Liver (tissue), 9 donors: ENCODE data around the gene UFC1. TPM values are rescaled to one million over a fixed set of nuclear protein-coding genes. Genes with fewer than 3 reads are reported as not detected.
"Not testable (repeated sequence)": the region's sequence is repeated elsewhere in the genome, so short reads cannot be mapped to it uniquely, and the experiment has no call there.

ENCODE experiments used
- DNase-seq: peaks from one replicate; pipeline ENCODE4 v3.0.0-alpha.2; 2017; ENCODE audit warnings: low spot score
- H3K27ac ChIP-seq, 2 donors: one replicate each; pipeline ENCODE4 v1.7.0; 2013; ENCODE audit warnings: inconsistent platforms in 2 of 2, low read length in 2 of 2, control low read depth in 1 of 2, low read depth in 1 of 2, mild to moderate bottlenecking in 1 of 2
- H3K27me3 ChIP-seq, 4 donors: one replicate each; pipeline versions ENCODE4 v1.6.1 to v1.7.0; 2013; ENCODE audit warnings: low read length in 3 of 4, inconsistent platforms in 1 of 4, mild to moderate bottlenecking in 1 of 4, moderate library complexity in 1 of 4; ENCODE audit not compliant: control insufficient read depth in 4 of 4, insufficient read depth in 4 of 4
- H3K36me3 ChIP-seq, 4 donors: one replicate each; pipeline versions ENCODE4 v1.6.1 to v1.7.0; 2013; ENCODE audit warnings: low read length in 3 of 4, mild to moderate bottlenecking in 3 of 4, low read depth in 1 of 4, moderate library complexity in 1 of 4; ENCODE audit not compliant: control insufficient read depth in 4 of 4, insufficient read depth in 3 of 4
- H3K4me1 ChIP-seq, 4 donors: one replicate each; pipeline versions ENCODE4 v1.6.1 to v1.7.0; 2013; ENCODE audit warnings: low read length in 3 of 4, mild to moderate bottlenecking in 3 of 4, moderate library complexity in 1 of 4; ENCODE audit not compliant: control insufficient read depth in 4 of 4, insufficient read depth in 4 of 4
- H3K4me3 ChIP-seq, 3 donors: one replicate each; pipeline versions ENCODE4 v1.6.1 to v1.7.0; 2013; ENCODE audit warnings: low read length in 3 of 3, control low read depth in 1 of 3, low read depth in 1 of 3, mild to moderate bottlenecking in 1 of 3
- H3K9ac ChIP-seq, 2 donors: one replicate each; pipeline ENCODE4 v1.7.0; 2013; ENCODE audit warnings: low read length in 2 of 2, mild to moderate bottlenecking in 2 of 2, moderate library complexity in 2 of 2, control low read depth in 1 of 2, low read depth in 1 of 2
- H3K9me3 ChIP-seq, 4 donors: one replicate each; pipeline versions ENCODE4 v1.6.1 to v1.7.0; 2013; ENCODE audit warnings: low read length in 3 of 4; ENCODE audit not compliant: control insufficient read depth in 4 of 4
- EGR1 ChIP-seq, 2 donors: IDR thresholded peaks; 2 replicates each; pipeline ENCODE4 v1.6.1; 2016 to 2018; ENCODE audit warnings: antibody characterized with exemption in 2 of 2, low read depth in 2 of 2
- FOXA1 ChIP-seq: IDR thresholded peaks from 2 replicates; pipeline ENCODE4 v1.6.1; 2016; ENCODE audit warnings: antibody characterized with exemption
- FOXA2 ChIP-seq: IDR thresholded peaks from 2 replicates; pipeline ENCODE4 v1.6.1; 2016; ENCODE audit warnings: antibody characterized with exemption
- GABPA ChIP-seq, 2 donors: IDR thresholded peaks in 1 of 2; conservative IDR thresholded peaks in 1 of 2; 2 replicates each; pipeline ENCODE4 v1.6.1; 2016; ENCODE audit warnings: antibody characterized with exemption in 2 of 2, mild to moderate bottlenecking in 1 of 2, moderate library complexity in 1 of 2
- HNF4A ChIP-seq, 2 donors: conservative IDR thresholded peaks; 2 replicates each; pipeline ENCODE4 v1.6.1; 2016; ENCODE audit warnings: antibody characterized with exemption in 2 of 2, mild to moderate bottlenecking in 2 of 2
- HNF4G ChIP-seq: IDR thresholded peaks from 2 replicates; pipeline ENCODE4 v1.6.1; 2016; ENCODE audit warnings: antibody characterized with exemption
- NR2F2 ChIP-seq: IDR thresholded peaks from 2 replicates; pipeline ENCODE4 v1.6.1; 2016; ENCODE audit warnings: antibody characterized with exemption
- RAD21 ChIP-seq, 2 donors: IDR thresholded peaks; 2 replicates each; pipeline ENCODE4 v1.6.1; 2016; ENCODE audit warnings: antibody characterized with exemption in 2 of 2, mild to moderate bottlenecking in 2 of 2
- RXRA ChIP-seq, 2 donors: IDR thresholded peaks; 2 replicates each; pipeline ENCODE4 v1.6.1; 2017 to 2018; ENCODE audit warnings: antibody characterized with exemption in 2 of 2, mild to moderate bottlenecking in 1 of 2
- SP1 ChIP-seq: IDR thresholded peaks from 2 replicates; pipeline ENCODE4 v1.6.1; 2018; ENCODE audit warnings: antibody characterized with exemption, mild to moderate bottlenecking
- TAF1 ChIP-seq: conservative IDR thresholded peaks from 2 replicates; pipeline ENCODE4 v1.6.1; 2016; ENCODE audit warnings: antibody characterized with exemption, mild to moderate bottlenecking
- YY1 ChIP-seq: IDR thresholded peaks from 2 replicates; pipeline ENCODE4 v1.6.1; 2016; ENCODE audit warnings: antibody characterized with exemption, mild to moderate bottlenecking
- WGBS: extraction: QIAGEN DNeasy Blood & Tissue Kit; methylation state at CpG from one replicate; pipeline ENCODE4 v1.1.7; 2013; 5-methylcytosine and 5-hydroxymethylcytosine counted together
- polyA plus RNA-seq, 2 donors: library from polyadenylated mRNA; stranded (reverse) in 1 of 2; unstranded in 1 of 2; fragments of 200-250 nt in 1 of 2; fragments of >200 nt in 1 of 2; fragmentation: Nextera tagmentation in 1 of 2; extraction: Ambion mirVana in 1 of 2; gene quantifications; one replicate each; pipeline versions ENCODE4 v1.2.1 to v1.2.3, GENCODE V29; 2013 to 2015
- total RNA-seq, 2 donors: library from RNA; depleted of rRNA; stranded (reverse); fragments of >200 nt; gene quantifications; one replicate each; pipeline ENCODE4 v1.2.3, GENCODE V29; 2014
- TF ChIP-seq, protein P1 (sequence below): fragments of 150-350 bp; IDR thresholded peaks from 2 replicates; pipeline ENCODE4 v1.5.1; 2017; ENCODE audit warnings: improper control_type of control experiment, low read depth, low read length; ENCODE audit not compliant: missing input control
- TF ChIP-seq, protein P2 (sequence below): IDR thresholded peaks from 2 replicates; pipeline ENCODE4 v1.6.1; 2016; ENCODE audit warnings: antibody characterized with exemption
- TF ChIP-seq, protein P3 (sequence below): IDR thresholded peaks from 2 replicates; pipeline ENCODE4 v1.6.1; 2016; ENCODE audit warnings: antibody characterized with exemption, mild to moderate bottlenecking
- TF ChIP-seq, protein P4 (sequence below): IDR thresholded peaks from 2 replicates; pipeline ENCODE4 v1.6.1; 2016; ENCODE audit warnings: antibody characterized with exemption
- TF ChIP-seq, protein P5 (sequence below): IDR thresholded peaks from 2 replicates; pipeline ENCODE4 v1.6.1; 2016; ENCODE audit warnings: antibody characterized with exemption
- donor health status: healthy.
- donor health status: healthy.
- donor health status: healthy.
- donor health status: healthy.
- donor health status: healthy.

UFC1 gene
- total and polyA plus RNA-seq, 4 donors: 34.2 to 47.5 (median 43.3) TPM

DNA sequence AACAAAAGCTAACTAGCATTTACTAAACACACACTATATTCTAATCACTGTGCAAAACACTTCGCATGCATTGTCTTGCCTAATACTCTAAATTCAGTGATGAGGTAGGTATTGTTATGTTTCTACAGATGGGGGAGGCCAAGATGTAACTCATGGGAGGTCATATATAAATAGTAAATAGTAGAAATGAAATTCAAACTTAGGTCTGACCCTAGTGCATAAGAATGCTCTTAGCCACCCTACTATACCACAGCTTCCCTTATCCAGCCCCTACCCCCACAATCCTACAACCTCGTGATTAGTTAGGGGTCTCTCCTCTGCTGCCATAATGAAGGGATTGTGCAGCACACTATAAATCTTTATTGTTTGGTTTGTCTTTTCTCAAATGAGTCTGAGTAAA lies 39.2 kb upstream of the UFC1 start (continued):
- TF ChIP-seq, protein P1, sequence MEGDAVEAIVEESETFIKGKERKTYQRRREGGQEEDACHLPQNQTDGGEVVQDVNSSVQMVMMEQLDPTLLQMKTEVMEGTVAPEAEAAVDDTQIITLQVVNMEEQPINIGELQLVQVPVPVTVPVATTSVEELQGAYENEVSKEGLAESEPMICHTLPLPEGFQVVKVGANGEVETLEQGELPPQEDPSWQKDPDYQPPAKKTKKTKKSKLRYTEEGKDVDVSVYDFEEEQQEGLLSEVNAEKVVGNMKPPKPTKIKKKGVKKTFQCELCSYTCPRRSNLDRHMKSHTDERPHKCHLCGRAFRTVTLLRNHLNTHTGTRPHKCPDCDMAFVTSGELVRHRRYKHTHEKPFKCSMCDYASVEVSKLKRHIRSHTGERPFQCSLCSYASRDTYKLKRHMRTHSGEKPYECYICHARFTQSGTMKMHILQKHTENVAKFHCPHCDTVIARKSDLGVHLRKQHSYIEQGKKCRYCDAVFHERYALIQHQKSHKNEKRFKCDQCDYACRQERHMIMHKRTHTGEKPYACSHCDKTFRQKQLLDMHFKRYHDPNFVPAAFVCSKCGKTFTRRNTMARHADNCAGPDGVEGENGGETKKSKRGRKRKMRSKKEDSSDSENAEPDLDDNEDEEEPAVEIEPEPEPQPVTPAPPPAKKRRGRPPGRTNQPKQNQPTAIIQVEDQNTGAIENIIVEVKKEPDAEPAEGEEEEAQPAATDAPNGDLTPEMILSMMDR: no peak

DNA sequence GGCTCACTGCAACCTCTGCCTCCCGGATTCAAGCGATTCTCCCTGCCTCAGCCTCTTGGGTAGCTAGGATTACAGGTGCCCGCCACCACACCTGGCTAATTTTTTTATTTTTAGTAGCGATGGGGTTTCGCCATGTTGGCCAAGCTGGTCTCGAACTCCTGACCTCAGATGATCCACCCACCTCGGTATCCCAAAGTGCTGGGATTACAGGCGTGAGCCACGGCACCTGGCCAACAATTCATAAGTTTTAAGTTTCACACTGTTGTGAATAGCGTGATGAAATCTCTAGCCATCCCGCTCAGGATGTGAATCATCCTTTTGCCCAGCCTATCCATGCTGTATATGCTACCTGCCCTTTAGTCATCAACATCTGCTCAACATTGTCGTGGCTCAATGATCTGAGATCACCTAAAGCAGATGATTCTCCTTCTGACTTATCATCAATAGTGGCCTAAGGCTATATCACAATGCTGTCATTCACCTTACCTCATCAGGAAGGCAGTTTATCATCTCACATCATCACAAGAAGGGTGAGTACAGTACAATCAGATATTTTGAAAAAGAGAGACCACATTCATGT lies 38.6 kb upstream of the UFC1 start:
- TF ChIP-seq, protein P2, sequence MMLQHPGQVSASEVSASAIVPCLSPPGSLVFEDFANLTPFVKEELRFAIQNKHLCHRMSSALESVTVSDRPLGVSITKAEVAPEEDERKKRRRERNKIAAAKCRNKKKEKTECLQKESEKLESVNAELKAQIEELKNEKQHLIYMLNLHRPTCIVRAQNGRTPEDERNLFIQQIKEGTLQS: no peak
- no peak for TF ChIP-seq FOXA2
- TF ChIP-seq SP1: no peak
- TF ChIP-seq, protein P3, sequence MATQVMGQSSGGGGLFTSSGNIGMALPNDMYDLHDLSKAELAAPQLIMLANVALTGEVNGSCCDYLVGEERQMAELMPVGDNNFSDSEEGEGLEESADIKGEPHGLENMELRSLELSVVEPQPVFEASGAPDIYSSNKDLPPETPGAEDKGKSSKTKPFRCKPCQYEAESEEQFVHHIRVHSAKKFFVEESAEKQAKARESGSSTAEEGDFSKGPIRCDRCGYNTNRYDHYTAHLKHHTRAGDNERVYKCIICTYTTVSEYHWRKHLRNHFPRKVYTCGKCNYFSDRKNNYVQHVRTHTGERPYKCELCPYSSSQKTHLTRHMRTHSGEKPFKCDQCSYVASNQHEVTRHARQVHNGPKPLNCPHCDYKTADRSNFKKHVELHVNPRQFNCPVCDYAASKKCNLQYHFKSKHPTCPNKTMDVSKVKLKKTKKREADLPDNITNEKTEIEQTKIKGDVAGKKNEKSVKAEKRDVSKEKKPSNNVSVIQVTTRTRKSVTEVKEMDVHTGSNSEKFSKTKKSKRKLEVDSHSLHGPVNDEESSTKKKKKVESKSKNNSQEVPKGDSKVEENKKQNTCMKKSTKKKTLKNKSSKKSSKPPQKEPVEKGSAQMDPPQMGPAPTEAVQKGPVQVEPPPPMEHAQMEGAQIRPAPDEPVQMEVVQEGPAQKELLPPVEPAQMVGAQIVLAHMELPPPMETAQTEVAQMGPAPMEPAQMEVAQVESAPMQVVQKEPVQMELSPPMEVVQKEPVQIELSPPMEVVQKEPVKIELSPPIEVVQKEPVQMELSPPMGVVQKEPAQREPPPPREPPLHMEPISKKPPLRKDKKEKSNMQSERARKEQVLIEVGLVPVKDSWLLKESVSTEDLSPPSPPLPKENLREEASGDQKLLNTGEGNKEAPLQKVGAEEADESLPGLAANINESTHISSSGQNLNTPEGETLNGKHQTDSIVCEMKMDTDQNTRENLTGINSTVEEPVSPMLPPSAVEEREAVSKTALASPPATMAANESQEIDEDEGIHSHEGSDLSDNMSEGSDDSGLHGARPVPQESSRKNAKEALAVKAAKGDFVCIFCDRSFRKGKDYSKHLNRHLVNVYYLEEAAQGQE: no peak
- TF ChIP-seq FOXA1: no peak
- TF ChIP-seq EGR1 (IDR thresholded peaks at IDR 0.05; ENCODE audit: low read depth in 2 of 2): no peak
- no peak for TF ChIP-seq GABPA (IDR thresholded peaks at IDR 0.05 in 1 of 2, conservative IDR thresholded peaks at IDR 0.05 in 1 of 2)
- TF ChIP-seq, protein P4, sequence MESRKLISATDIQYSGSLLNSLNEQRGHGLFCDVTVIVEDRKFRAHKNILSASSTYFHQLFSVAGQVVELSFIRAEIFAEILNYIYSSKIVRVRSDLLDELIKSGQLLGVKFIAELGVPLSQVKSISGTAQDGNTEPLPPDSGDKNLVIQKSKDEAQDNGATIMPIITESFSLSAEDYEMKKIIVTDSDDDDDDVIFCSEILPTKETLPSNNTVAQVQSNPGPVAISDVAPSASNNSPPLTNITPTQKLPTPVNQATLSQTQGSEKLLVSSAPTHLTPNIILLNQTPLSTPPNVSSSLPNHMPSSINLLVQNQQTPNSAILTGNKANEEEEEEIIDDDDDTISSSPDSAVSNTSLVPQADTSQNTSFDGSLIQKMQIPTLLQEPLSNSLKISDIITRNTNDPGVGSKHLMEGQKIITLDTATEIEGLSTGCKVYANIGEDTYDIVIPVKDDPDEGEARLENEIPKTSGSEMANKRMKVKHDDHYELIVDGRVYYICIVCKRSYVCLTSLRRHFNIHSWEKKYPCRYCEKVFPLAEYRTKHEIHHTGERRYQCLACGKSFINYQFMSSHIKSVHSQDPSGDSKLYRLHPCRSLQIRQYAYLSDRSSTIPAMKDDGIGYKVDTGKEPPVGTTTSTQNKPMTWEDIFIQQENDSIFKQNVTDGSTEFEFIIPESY: no peak
- TF ChIP-seq HNF4G: no peak
- TF ChIP-seq NR2F2: no peak
- no peak for TF ChIP-seq YY1
- TF ChIP-seq TAF1: no peak
- TF ChIP-seq, protein P5, sequence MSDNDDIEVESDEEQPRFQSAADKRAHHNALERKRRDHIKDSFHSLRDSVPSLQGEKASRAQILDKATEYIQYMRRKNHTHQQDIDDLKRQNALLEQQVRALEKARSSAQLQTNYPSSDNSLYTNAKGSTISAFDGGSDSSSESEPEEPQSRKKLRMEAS: no peak
- no peak for TF ChIP-seq HNF4A (conservative IDR thresholded peaks at IDR 0.05)
- no peak for TF ChIP-seq RXRA (IDR thresholded peaks at IDR 0.05)
- TF ChIP-seq RAD21 (IDR thresholded peaks at IDR 0.05): no peak
- Histone ChIP-seq H3K27ac (peak overlapping the region in 1 of 2 donors; percentile 12), H3K4me1 (peaks cover 12 to 47% (median 38%) of the 10 kb centered on the region in 4 donors), H3K27me3 (no peaks in the 10 kb centered on the region), H3K4me3 (no peak overlapping the region), H3K36me3 (peaks cover 0 to 4% (median under 1%) of the 10 kb centered on the region in 4 donors), H3K9ac (no peak overlapping the region), H3K9me3 (no peaks in the 10 kb centered on the region)
- DNase-seq: no peak
- WGBS: 83% methylated on average over 12 of the region's 12 CpGs

DNA sequence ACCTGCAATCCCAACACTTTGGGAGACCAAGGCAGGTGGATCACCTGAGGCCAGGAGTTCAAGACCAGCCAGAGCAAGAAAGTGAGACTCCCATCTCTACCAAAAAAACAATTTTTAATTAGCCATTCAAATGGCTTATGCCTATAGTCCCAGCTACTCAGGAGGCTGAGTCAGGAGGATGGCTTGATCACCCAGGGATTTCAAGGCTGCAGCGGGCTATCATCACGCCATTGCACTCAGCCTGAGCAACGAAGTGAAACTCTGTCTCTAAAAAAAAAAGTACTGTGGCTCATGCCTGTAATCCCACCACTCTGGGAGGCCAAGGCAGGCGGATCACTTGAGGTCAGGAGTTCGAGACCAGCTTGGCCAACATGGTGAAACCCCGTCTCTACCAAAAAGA lies 37.8 kb upstream of the UFC1 start:
- Histone ChIP-seq H3K4me1 (peaks cover 12 to 50% (median 38%) of the 10 kb centered on the region in 4 donors), H3K36me3 (peaks cover 5 to 11% (median 6%) of the 10 kb centered on the region in 4 donors)
- 93% methylated on average over 6 of the region's 6 CpGs for WGBS
- H3K27me3 ChIP-seq, H3K9me3 ChIP-seq, H3K4me3 ChIP-seq, H3K27ac ChIP-seq, H3K9ac ChIP-seq, DNase-seq: not testable (repeated sequence)
